MM.1S (cell line): ENCODE measurements around the gene ASIC2.

Experiments
- DNase-seq: peaks from one replicate; pipeline ENCODE4 v3.0.0-alpha.2; 2015
- H2AFZ ChIP-seq: fragments of 300-600 bp; sonication (generic); 2 replicates; pipeline ENCODE4 v1.6.0; 2016; ENCODE audit warnings: antibody characterized with exemption, low read length
- H3F3A ChIP-seq: fragments of 300-600 bp; sonication (generic); 2 replicates; pipeline ENCODE4 v1.6.1; 2016; ENCODE audit warnings: mild to moderate bottlenecking, antibody characterized with exemption, low read length, moderate library complexity, mixed read lengths; ENCODE audit not compliant: insufficient read depth
- H3K27ac ChIP-seq: fragments of 300-600 bp; sonication (generic); 2 replicates; pipeline ENCODE4 v1.5.1; 2016; ENCODE audit warnings: mild to moderate bottlenecking, low read length
- H3K27me3 ChIP-seq: fragments of 300-600 bp; sonication (generic); replicated peaks from 2 replicates; pipeline ENCODE4 v1.6.0; 2016; ENCODE audit warnings: low read length; ENCODE audit not compliant: insufficient read depth
- H3K36me3 ChIP-seq: fragments of 300-600 bp; sonication (generic); replicated peaks from 2 replicates; pipeline ENCODE4 v1.6.1; 2016; ENCODE audit warnings: mild to moderate bottlenecking, low read length, mixed read lengths; ENCODE audit not compliant: insufficient read depth
- H3K4me1 ChIP-seq: fragments of 300-600 bp; sonication (generic); 2 replicates; pipeline ENCODE4 v1.6.1; 2016; ENCODE audit warnings: low read length, mixed read lengths
- H3K4me2 ChIP-seq: fragments of 300-600 bp; sonication (generic); 2 replicates; pipeline ENCODE4 v1.6.0; 2016; ENCODE audit warnings: low read depth, low read length
- H3K4me3 ChIP-seq: fragments of 300-600 bp; sonication (generic); 2 replicates; pipeline ENCODE4 v1.5.1; 2016; ENCODE audit warnings: low read length, mixed read lengths
- H3K79me2 ChIP-seq: fragments of 300-600 bp; sonication (generic); 2 replicates; pipeline ENCODE4 v1.6.1; 2016; ENCODE audit warnings: mixed run types, low read length, mixed read lengths
- H3K9ac ChIP-seq: fragments of 300-600 bp; sonication (generic); 2 replicates; pipeline ENCODE4 v1.6.1; 2016; ENCODE audit warnings: low read length, mixed read lengths
- H3K9me2 ChIP-seq: fragments of 300-600 bp; sonication (generic); replicated peaks from 2 replicates; pipeline ENCODE4 v1.6.1; 2016; ENCODE audit warnings: mild to moderate bottlenecking, low read length, mixed read lengths; ENCODE audit not compliant: insufficient read depth
- H3K9me3 ChIP-seq: fragments of 300-600 bp; sonication (generic); replicated peaks from 2 replicates; pipeline ENCODE4 v1.6.1; 2016; ENCODE audit warnings: mild to moderate bottlenecking, low read length, mixed read lengths; ENCODE audit not compliant: insufficient read depth
- H4K20me1 ChIP-seq: fragments of 300-600 bp; sonication (generic); 2 replicates; pipeline ENCODE4 v1.6.1; 2016; ENCODE audit warnings: mild to moderate bottlenecking, low read length, moderate library complexity, mixed read lengths; ENCODE audit not compliant: insufficient read depth
- EZH2 ChIP-seq: fragments of 300-600 bp; sonication (generic); optimal IDR thresholded peaks from 2 replicates; pipeline ENCODE3; 2017; ENCODE audit warnings: low read depth, mild to moderate bottlenecking, antibody characterized with exemption, low read length, mixed read lengths
- EZH2phosphoT487 ChIP-seq: fragments of 300-600 bp; sonication (generic); IDR thresholded peaks from 2 replicates; pipeline ENCODE4 v1.6.1; 2018; ENCODE audit warnings: antibody characterized with exemption, low read length
- TF ChIP-seq, protein P1 (sequence below): fragments of 300-600 bp; sonication (generic); IDR thresholded peaks from 2 replicates; pipeline ENCODE4 v1.5.1; 2016; ENCODE audit warnings: antibody characterized with exemption, low read length, mixed read lengths

The ASIC2 gene

DNA sequence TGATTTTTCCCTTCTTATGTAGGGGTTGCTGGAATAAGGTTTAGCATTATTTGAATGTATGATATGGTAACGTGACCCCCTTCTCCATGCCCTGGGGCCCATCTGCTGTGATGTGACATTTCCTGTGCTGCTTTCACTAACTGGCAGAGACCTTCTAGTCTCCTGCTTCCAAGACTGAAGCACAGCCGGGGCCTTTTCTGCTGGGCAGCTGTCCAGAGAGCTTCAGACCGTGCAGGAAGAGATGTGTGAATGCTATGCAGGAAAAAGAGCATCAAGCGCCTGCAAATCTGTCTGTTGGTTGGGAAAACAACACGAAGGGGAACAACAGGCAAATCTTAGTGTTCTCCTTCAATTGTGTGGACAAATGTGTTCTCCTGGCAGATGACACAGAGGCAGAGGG lies 173.0 kb downstream of the ASIC2 start:
- Histone ChIP-seq H3K27ac (no peak overlapping the region), H3K27me3 (no peaks in the 10 kb centered on the region), H3K36me3 (no peaks in the 10 kb centered on the region), H3F3A (no peaks in the 10 kb centered on the region), H3K4me1 (no peaks in the 10 kb centered on the region), H2AFZ (no peak overlapping the region), H3K9me2 (no peaks in the 10 kb centered on the region), H4K20me1 (no peaks in the 10 kb centered on the region), H3K4me2 (no peak overlapping the region), H3K9me3 (no peaks in the 10 kb centered on the region), H3K4me3 (no peak overlapping the region), H3K79me2 (no peaks in the 10 kb centered on the region), H3K9ac (no peak overlapping the region)
- DNase-seq = no peak
- TF ChIP-seq EZH2phosphoT487 = no peak
- TF ChIP-seq EZH2 = no peak
- TF ChIP-seq, protein P1, sequence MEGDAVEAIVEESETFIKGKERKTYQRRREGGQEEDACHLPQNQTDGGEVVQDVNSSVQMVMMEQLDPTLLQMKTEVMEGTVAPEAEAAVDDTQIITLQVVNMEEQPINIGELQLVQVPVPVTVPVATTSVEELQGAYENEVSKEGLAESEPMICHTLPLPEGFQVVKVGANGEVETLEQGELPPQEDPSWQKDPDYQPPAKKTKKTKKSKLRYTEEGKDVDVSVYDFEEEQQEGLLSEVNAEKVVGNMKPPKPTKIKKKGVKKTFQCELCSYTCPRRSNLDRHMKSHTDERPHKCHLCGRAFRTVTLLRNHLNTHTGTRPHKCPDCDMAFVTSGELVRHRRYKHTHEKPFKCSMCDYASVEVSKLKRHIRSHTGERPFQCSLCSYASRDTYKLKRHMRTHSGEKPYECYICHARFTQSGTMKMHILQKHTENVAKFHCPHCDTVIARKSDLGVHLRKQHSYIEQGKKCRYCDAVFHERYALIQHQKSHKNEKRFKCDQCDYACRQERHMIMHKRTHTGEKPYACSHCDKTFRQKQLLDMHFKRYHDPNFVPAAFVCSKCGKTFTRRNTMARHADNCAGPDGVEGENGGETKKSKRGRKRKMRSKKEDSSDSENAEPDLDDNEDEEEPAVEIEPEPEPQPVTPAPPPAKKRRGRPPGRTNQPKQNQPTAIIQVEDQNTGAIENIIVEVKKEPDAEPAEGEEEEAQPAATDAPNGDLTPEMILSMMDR = no peak

- TF ChIP-seq EZH2phosphoT487 (no peak), EZH2 (no peak)
- TF ChIP-seq, protein P1 = no peak
- no peak overlapping the region for H2AFZ ChIP-seq
- no peaks in the 10 kb centered on the region for H3K4me1 ChIP-seq
- H3K9me3 ChIP-seq = no peaks in the 10 kb centered on the region
- no peak overlapping the region for H3K4me3 ChIP-seq
- no peaks in the 10 kb centered on the region for H3F3A ChIP-seq
- no peaks in the 10 kb centered on the region for H4K20me1 ChIP-seq
- no peaks in the 10 kb centered on the region for H3K79me2 ChIP-seq
- no peak overlapping the region for H3K9ac ChIP-seq
- no peak overlapping the region for H3K27ac ChIP-seq
- no peak for DNase-seq
- no peaks in the 10 kb centered on the region for H3K27me3 ChIP-seq
- no peak overlapping the region for H3K4me2 ChIP-seq
- H3K9me2 ChIP-seq = no peaks in the 10 kb centered on the region
- H3K36me3 ChIP-seq = no peaks in the 10 kb centered on the region
Observed at GRCh38 chr17:33118391-33119075, 174.6 kb downstream of the ASIC2 start.

GRCh38 chr17:33116021-33116551 lies 177.0 kb downstream of the ASIC2 start:
- no peak for TF ChIP-seq EZH2phosphoT487
- no peak for TF ChIP-seq EZH2
- H4K20me1 ChIP-seq = no peaks in the 10 kb centered on the region
- H3K4me2 ChIP-seq = no peak overlapping the region
- H3K9me2 ChIP-seq = no peaks in the 10 kb centered on the region
- no peaks in the 10 kb centered on the region for H3K79me2 ChIP-seq
- H3K9ac ChIP-seq = no peak overlapping the region
- H3K4me3 ChIP-seq = no peak overlapping the region
- DNase-seq = no peak
- no peak overlapping the region for H2AFZ ChIP-seq
- no peaks in the 10 kb centered on the region for H3K9me3 ChIP-seq
- no peaks in the 10 kb centered on the region for H3K36me3 ChIP-seq
- H3F3A ChIP-seq = no peaks in the 10 kb centered on the region
- H3K27me3 ChIP-seq = no peaks in the 10 kb centered on the region
- H3K27ac ChIP-seq = no peak overlapping the region
- no peaks in the 10 kb centered on the region for H3K4me1 ChIP-seq

- no peaks in the 10 kb centered on the region for H3K36me3 ChIP-seq
- no peaks in the 10 kb centered on the region for H3F3A ChIP-seq
- H3K79me2 ChIP-seq = no peaks in the 10 kb centered on the region
- H3K27me3 ChIP-seq = no peaks in the 10 kb centered on the region
- H3K27ac ChIP-seq = no peak overlapping the region
- TF ChIP-seq, protein P1 = no peak
- TF ChIP-seq EZH2phosphoT487 = no peak
- no peak for TF ChIP-seq EZH2
- no peak for DNase-seq
- no peak overlapping the region for H2AFZ ChIP-seq
- no peaks in the 10 kb centered on the region for H4K20me1 ChIP-seq
- no peak overlapping the region for H3K4me3 ChIP-seq
- H3K9me3 ChIP-seq = no peaks in the 10 kb centered on the region
- no peak overlapping the region for H3K4me2 ChIP-seq
- no peaks in the 10 kb centered on the region for H3K4me1 ChIP-seq
- H3K9ac ChIP-seq = no peak overlapping the region
- H3K9me2 ChIP-seq = no peaks in the 10 kb centered on the region
Observed at GRCh38 chr17:33115366-33115765, 177.7 kb downstream of the ASIC2 start.
